DOHH2 (cell line): ENCODE data around the gene TIMM44.

ENCODE experiments used
- H3F3A ChIP-seq: fragments of 200-600 bp; sonication (generic), shearing (Covaris generic); 2 replicates; pipeline ENCODE4 v1.6.0; 2016; ENCODE audit warnings: antibody characterized with exemption, mild to moderate bottlenecking; ENCODE audit not compliant: control insufficient read depth, insufficient read depth
- H3K27ac ChIP-seq: fragments of 200-600 bp; sonication (generic); 2 replicates; pipeline ENCODE4 v1.5.1; 2014; ENCODE audit warnings: low read depth, mild to moderate bottlenecking, low read length, moderate library complexity
- H3K27me3 ChIP-seq: fragments of 200-600 bp; sonication (generic); 2 replicates; pipeline ENCODE4 v1.6.1; 2014; ENCODE audit warnings: mild to moderate bottlenecking, low read length, mixed read lengths; ENCODE audit not compliant: control insufficient read depth
- H3K36me3 ChIP-seq: fragments of 200-600 bp; sonication (generic); 2 replicates; pipeline ENCODE4 v1.6.1; 2014; ENCODE audit warnings: mild to moderate bottlenecking, low read length, moderate library complexity, mixed read lengths; ENCODE audit not compliant: control insufficient read depth
- H3K4me1 ChIP-seq: fragments of 200-600 bp; sonication (generic); 2 replicates; pipeline ENCODE4 v1.6.1; 2014; ENCODE audit warnings: mild to moderate bottlenecking, low read length, mixed read lengths; ENCODE audit not compliant: control insufficient read depth
- H3K4me2 ChIP-seq: fragments of 200-600 bp; sonication (generic); 2 replicates; pipeline ENCODE4 v1.6.0; 2014; ENCODE audit warnings: mild to moderate bottlenecking, low read length, moderate library complexity
- H3K4me3 ChIP-seq: fragments of 200-600 bp; sonication (generic); 2 replicates; pipeline ENCODE4 v1.5.1; 2014; ENCODE audit warnings: mild to moderate bottlenecking, low read length, mixed read lengths
- H3K79me2 ChIP-seq: fragments of 200-600 bp; sonication (generic); 2 replicates; pipeline ENCODE4 v1.6.1; 2014; ENCODE audit warnings: mild to moderate bottlenecking, low read length, mixed read lengths; ENCODE audit not compliant: control insufficient read depth
- H3K9me2 ChIP-seq: fragments of 200-600 bp; sonication (generic); replicated peaks from 2 replicates; pipeline ENCODE4 v1.6.1; 2014; ENCODE audit warnings: mild to moderate bottlenecking, low read length, mixed read lengths; ENCODE audit not compliant: control insufficient read depth
- H3K9me3 ChIP-seq: fragments of 200-600 bp; sonication (generic); 2 replicates; pipeline ENCODE4 v1.6.1; 2014; ENCODE audit warnings: antibody characterized with exemption, low read length, mixed read lengths; ENCODE audit not compliant: control insufficient read depth, insufficient read depth
- H4K20me1 ChIP-seq: fragments of 200-600 bp; sonication (generic); 2 replicates; pipeline ENCODE4 v1.6.0; 2014; ENCODE audit warnings: low read depth, mild to moderate bottlenecking, antibody characterized with exemption, low read length, moderate library complexity; ENCODE audit not compliant: control insufficient read depth, insufficient read depth
- EZH2phosphoT487 ChIP-seq: fragments of 200-600 bp; sonication (generic); IDR thresholded peaks from 2 replicates; pipeline ENCODE4 v1.6.1; 2017; ENCODE audit warnings: borderline replicate concordance, mild to moderate bottlenecking, antibody characterized with exemption, low read length, moderate library complexity, mixed read lengths
- TF ChIP-seq, protein P1 (sequence below): fragments of 200-600 bp; sonication (generic); IDR thresholded peaks from one replicate; pipeline ENCODE4 v1.5.1; 2014; ENCODE audit warnings: antibody characterized with exemption, mild to moderate bottlenecking, low read depth, low read length; ENCODE audit not compliant: poor library complexity, severe bottlenecking

The TIMM44 gene

DNA sequence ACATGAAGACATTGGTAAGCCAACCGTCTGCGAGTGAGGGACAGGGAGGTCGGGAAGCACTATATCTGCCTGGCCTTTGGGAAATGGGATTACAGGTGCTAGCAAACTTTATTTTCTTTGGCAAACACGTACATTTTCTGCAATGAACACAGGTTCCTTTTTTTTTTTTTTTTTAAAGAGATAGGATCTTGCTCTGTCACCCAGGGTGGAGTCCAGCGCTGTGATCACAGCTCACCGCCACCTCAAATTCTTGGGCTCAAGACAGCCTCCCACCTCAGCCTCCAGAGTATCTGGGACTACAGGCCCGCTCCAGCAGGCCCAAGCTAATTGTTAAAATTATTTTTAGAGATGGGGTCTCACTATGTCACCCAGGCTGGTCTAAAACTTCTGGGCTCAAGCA, 37.7 kb upstream of the TIMM44 start:
- no peaks in the 10 kb centered on the region for H3K27me3 ChIP-seq

GRCh38 chr19:7980635-7981121, 37.2 kb upstream of the TIMM44 start:
- Histone ChIP-seq H3K4me3 (no peak overlapping the region), H3K36me3 (peaks cover 88% of the 10 kb centered on the region), H3K4me2 (no peak overlapping the region), H3K4me1 (no peaks in the 10 kb centered on the region), H3K9me3 (no peaks in the 10 kb centered on the region), H3K27me3 (no peaks in the 10 kb centered on the region), H3K27ac (no peak overlapping the region), H3K79me2 (peaks cover 59% of the 10 kb centered on the region), H4K20me1 (peaks cover 5% of the 10 kb centered on the region), H3F3A (no peaks in the 10 kb centered on the region), H3K9me2 (no peaks in the 10 kb centered on the region)
- TF ChIP-seq, protein P1, sequence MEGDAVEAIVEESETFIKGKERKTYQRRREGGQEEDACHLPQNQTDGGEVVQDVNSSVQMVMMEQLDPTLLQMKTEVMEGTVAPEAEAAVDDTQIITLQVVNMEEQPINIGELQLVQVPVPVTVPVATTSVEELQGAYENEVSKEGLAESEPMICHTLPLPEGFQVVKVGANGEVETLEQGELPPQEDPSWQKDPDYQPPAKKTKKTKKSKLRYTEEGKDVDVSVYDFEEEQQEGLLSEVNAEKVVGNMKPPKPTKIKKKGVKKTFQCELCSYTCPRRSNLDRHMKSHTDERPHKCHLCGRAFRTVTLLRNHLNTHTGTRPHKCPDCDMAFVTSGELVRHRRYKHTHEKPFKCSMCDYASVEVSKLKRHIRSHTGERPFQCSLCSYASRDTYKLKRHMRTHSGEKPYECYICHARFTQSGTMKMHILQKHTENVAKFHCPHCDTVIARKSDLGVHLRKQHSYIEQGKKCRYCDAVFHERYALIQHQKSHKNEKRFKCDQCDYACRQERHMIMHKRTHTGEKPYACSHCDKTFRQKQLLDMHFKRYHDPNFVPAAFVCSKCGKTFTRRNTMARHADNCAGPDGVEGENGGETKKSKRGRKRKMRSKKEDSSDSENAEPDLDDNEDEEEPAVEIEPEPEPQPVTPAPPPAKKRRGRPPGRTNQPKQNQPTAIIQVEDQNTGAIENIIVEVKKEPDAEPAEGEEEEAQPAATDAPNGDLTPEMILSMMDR, result no peak
- TF ChIP-seq EZH2phosphoT487, result no peak

More for the DNA sequence above, 37.7 kb upstream of the TIMM44 start:
- Histone ChIP-seq H3K4me2 (no peak overlapping the region), H3K9me3 (no peaks in the 10 kb centered on the region), H3K4me1 (no peaks in the 10 kb centered on the region), H3K9me2 (no peaks in the 10 kb centered on the region), H3K79me2 (peaks cover 64% of the 10 kb centered on the region), H4K20me1 (peaks cover 5% of the 10 kb centered on the region), H3K36me3 (peaks cover 92% of the 10 kb centered on the region), H3K27ac (no peak overlapping the region), H3K4me3 (no peak overlapping the region), H3F3A (no peaks in the 10 kb centered on the region)
- TF ChIP-seq EZH2phosphoT487, result no peak
- TF ChIP-seq, protein P1, result no peak

- Histone ChIP-seq H3K27me3 (no peaks in the 10 kb centered on the region), H3K27ac (no peak overlapping the region), H3K36me3 (peaks cover 87% of the 10 kb centered on the region), H3K4me3 (no peak overlapping the region), H3K4me2 (no peak overlapping the region), H3K9me3 (no peaks in the 10 kb centered on the region), H3K9me2 (no peaks in the 10 kb centered on the region), H3K79me2 (peaks cover 54% of the 10 kb centered on the region), H3F3A (no peaks in the 10 kb centered on the region), H3K4me1 (no peaks in the 10 kb centered on the region), H4K20me1 (peaks cover 5% of the 10 kb centered on the region)
- TF ChIP-seq, protein P1, result no peak
- TF ChIP-seq EZH2phosphoT487, result no peak
These were observed 36.7 kb upstream of the TIMM44 start for GRCh38 chr19:7980168-7980567.
